ENCODE measurements around the gene SWSAP1. TPM values are rescaled to one million over a fixed set of nuclear protein-coding genes. Genes with fewer than 3 reads are reported as not detected.

SWSAP1 gene
- total RNA-seq, 4 donors from 2014 or later, result 2.1 to 3.3 (median 2.3) TPM

DNA sequence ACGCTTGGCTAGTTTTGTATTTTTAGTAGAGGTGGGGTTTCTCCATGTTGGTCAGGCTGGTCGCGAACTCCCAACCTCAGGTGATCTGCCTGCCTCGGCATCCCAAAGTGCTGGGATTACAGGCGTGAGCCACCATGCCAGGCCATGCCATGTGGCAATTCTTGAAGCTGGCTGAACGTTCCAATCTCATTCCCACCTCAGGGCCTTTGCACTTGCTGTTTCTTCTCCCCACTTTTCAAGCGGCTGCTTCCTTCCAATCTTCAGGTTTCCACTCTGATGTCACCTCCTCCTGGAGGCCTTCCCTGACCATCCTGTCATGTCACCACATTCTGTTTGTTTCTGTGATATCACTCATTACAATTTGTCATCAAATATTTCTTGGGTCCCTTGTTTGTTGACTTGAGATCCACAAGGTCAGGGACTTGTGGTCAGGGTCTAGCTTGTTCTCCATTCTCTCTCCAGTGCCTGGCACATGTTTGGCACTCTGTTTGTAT, 5.4 kb downstream of the SWSAP1 start:
- TF ChIP-seq POLR2A (IDR thresholded peaks at IDR 0.05), result no peak
- TF ChIP-seq, protein P1, sequence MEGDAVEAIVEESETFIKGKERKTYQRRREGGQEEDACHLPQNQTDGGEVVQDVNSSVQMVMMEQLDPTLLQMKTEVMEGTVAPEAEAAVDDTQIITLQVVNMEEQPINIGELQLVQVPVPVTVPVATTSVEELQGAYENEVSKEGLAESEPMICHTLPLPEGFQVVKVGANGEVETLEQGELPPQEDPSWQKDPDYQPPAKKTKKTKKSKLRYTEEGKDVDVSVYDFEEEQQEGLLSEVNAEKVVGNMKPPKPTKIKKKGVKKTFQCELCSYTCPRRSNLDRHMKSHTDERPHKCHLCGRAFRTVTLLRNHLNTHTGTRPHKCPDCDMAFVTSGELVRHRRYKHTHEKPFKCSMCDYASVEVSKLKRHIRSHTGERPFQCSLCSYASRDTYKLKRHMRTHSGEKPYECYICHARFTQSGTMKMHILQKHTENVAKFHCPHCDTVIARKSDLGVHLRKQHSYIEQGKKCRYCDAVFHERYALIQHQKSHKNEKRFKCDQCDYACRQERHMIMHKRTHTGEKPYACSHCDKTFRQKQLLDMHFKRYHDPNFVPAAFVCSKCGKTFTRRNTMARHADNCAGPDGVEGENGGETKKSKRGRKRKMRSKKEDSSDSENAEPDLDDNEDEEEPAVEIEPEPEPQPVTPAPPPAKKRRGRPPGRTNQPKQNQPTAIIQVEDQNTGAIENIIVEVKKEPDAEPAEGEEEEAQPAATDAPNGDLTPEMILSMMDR (IDR thresholded peaks at IDR 0.05), result no peak
- 92 to 95% methylated on average over 7 of the region's 7 CpGs for WGBS, 2 donors
- H3K4me3 ChIP-seq (ENCODE audit: low read depth, poor library complexity, severe bottlenecking), result no peak overlapping the region
- intact Hi-C loops (cut with DNase I; ENCODE audit: low total_unique reads), result no loop called here
- DNase-seq (ENCODE audit: low spot score in 2 of 2), result no peak

DNA sequence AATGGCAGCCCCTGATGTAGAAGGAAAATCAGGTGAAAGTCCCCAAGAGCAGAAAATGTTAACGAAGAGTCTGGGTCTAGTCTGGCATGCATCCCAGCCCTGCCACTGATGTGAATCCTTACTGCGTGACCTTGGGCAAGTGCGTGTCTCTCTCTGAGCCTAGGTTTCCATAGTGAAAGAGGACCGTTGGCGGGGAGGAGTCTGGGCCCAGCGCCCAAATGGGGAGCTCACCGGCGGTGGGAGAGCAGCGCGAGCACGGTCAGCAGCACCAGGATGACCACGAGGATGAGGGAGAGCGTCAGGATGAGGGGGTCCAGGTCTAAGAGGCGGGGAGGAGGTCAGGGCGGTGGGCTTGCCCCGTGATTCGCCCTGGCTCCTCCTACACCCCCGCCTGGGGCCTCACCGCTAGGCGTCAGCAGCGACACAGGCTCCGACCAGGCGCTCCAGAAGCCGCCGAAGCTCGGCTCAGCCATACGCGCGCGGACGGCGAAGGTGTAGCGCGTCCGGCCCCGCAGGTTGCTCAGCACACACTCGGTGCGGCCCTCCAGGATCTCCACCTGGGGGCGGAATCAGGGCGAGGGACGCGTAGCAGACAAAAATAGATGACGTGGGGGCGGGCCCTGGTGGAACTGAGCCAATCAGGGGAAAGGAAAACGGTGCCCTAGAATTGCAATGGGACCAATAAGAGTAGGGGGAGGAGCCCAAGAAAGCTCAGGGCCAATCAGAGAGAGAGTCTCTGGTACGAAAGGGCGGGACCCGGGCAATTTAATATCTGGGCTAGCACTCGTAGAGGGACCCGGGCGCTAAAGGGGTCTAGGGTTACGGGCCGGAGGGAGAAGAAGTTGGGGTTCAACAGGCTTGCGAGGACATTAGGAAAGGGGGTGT, 6.4 kb downstream of the SWSAP1 start:
- TF ChIP-seq POLR2A (IDR thresholded peaks at IDR 0.05), result no peak
- TF ChIP-seq, protein P1 (IDR thresholded peaks at IDR 0.05), result peak in 1 of 3 donors; percentile 74
- intact Hi-C loops (cut with DNase I; ENCODE audit: low total_unique reads), result no loop called here
- H3K4me3 ChIP-seq (ENCODE audit: low read depth, poor library complexity, severe bottlenecking), result peak overlapping the region; percentile 44
- 1% methylated on average over 51 to 54 of the region's 54 CpGs for WGBS, 2 donors
- peak; percentile 96 to 99 for DNase-seq (ENCODE audit: low spot score in 2 of 2)

DNA sequence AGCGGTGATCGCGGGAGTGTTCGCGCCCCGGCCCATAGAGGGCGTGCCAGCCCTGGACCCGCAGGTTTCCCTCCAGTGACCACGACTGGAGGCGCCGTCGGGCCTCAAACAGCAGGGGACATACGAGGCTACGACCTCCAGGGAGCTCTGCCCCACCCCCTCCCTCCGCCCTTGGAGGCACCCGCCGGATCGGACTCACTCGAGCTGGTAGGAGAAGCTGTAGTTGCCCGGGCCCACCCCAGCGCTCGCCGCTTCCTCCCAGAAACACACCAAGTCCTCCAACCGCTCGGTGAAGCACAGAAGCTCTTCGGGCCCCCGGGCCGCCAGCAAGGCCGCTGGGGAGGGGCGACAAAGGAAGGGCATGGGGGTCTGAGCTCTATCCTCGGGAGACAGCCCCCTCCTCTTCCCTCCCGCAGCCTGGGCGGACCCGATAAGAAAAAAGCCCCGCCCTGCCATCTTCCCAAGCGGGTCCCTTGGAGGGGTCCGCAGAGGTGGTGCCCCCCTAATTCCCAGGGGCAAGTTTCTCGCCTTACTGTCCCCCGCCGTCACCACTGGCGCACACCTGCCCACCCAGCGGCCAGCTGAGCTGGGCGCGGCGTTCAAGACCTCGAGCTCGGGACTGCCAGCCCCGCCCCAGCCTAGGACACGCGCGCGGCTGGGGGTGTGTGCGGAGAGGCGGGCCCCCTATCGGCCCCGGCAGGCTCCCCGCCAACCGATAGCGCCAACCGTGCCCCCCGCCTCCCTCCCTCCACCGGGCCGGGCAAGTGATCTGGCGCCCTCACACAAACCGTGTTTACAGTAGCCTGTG, 8.6 kb downstream of the SWSAP1 start:
- intact Hi-C loops (cut with DNase I; ENCODE audit: low total_unique reads), result no loop called here
- TF ChIP-seq, protein P1 (IDR thresholded peaks at IDR 0.05), result peak in 1 of 3 donors; percentile 20
- TF ChIP-seq POLR2A (IDR thresholded peaks at IDR 0.05), result no peak
- DNase-seq (ENCODE audit: low spot score in 2 of 2), result peak in 1 of 2 donors; percentile 90
- H3K4me3 ChIP-seq (ENCODE audit: low read depth, poor library complexity, severe bottlenecking), result peak overlapping the region; percentile 6
- WGBS, 2 donors, result 1% methylated on average over 27 to 41 of the region's 65 CpGs

DNA sequence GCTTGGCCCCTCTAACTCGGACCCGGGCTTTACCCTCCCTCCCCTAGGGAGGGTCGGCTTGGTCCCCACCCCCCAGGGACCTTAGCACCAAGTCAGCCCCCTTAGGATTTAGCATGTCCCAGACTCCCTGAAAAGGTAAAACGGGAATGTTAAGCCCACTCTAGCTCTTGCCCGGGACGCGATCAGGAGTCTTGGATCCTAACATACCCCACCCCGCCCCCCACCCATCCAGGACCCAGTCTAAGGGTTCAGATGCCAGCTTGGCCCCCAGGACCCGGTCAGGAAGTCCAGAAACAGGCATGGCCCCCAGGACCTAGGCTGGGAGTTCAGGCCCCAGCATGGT, 9.2 kb downstream of the SWSAP1 start:
- intact Hi-C loops (cut with DNase I; ENCODE audit: low total_unique reads), result no loop called here
- no peak overlapping the region for H3K4me3 ChIP-seq (ENCODE audit: low read depth, poor library complexity, severe bottlenecking)
- DNase-seq (ENCODE audit: low spot score in 2 of 2), result no peak
- TF ChIP-seq, protein P1 (IDR thresholded peaks at IDR 0.05), result no peak
- no peak for TF ChIP-seq POLR2A (IDR thresholded peaks at IDR 0.05)
- WGBS, 2 donors, result 3 to 4% methylated on average over 7 of the region's 9 CpGs

DNA sequence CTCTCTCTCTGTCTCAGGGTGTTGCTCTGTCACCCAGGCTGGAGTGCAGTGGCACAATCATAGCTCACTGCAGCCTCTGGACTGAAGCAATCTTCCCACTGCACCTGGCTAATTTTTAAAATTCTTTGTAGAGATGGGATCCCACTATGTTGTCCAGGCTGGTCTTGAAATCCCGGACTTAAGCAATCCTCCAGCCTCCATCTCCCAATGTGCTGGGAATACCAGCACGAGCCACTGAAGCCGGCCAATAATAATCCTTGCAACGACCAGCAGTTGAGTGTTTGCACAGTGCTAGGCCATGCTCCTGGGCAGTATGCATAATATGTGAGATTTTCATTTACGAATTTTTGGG, 10.3 kb downstream of the SWSAP1 start:
- DNase-seq (ENCODE audit: low spot score in 2 of 2), result no peak
- intact Hi-C loops (cut with DNase I; ENCODE audit: low total_unique reads), result no loop called here
- no peak overlapping the region for H3K4me3 ChIP-seq (ENCODE audit: low read depth, poor library complexity, severe bottlenecking)
- TF ChIP-seq, protein P1 (IDR thresholded peaks at IDR 0.05), result no peak
- no peak for TF ChIP-seq POLR2A (IDR thresholded peaks at IDR 0.05)
- 86 to 87% methylated on average over 5 of the region's 5 CpGs for WGBS, 2 donors
